SK-N-SH (cell line): ENCODE measurements around the gene MORC2.

ENCODE experiments used
- FOXJ3 ChIP-seq: sonication (generic); formaldehyde crosslinking; IDR thresholded peaks from 2 replicates; pipeline ENCODE4 v1.5.1; 2020; ENCODE audit warnings: mild to moderate bottlenecking, missing genetic modification reagents
- RAD21 ChIP-seq: IDR thresholded peaks from 2 replicates; pipeline ENCODE4 v1.6.1; 2012; ENCODE audit warnings: mild to moderate bottlenecking, low read length
- REST ChIP-seq: IDR thresholded peaks from 2 replicates; pipeline ENCODE4 v1.6.1; 2012; ENCODE audit warnings: mild to moderate bottlenecking, low read depth, low read length, moderate library complexity
- SMC3 ChIP-seq: IDR thresholded peaks from 2 replicates; pipeline ENCODE4 v1.6.1; 2012; ENCODE audit warnings: low read depth, low read length, improper control_type of control experiment
- TF ChIP-seq, protein P1 (sequence below): IDR thresholded peaks from 2 replicates; pipeline ENCODE4 v1.4.0; 2012; ENCODE audit warnings: low read depth

DNA sequence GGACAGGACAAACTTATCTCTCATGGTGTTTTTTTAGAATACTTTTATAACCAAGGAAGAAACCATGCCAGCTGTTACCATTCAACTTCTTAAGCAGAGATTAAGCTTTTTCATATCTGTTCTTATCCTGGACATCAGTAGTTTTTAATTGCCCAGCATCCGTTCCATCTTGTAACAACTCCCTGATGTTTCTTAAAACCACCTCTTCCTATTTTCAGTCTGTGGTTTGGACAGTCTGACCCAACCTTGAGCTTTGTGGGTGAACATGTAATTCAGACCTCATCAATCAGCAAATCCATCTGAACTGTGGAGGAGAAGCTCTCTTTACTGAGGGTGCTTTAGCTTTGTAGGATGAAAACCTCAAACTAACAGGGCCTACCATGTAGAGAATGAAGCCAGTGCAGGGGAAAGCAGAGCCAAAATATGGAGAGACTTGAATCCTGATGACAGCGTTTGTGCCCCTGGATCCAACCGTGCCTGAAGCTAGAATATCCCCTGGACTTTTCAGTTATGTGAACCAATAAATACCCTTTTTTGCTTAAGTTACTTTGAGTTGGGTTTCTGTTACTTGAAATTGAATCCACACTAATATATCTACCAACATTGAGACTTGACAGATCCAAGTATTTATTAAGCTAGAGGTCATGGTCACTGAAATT, 9.9 kb upstream of the MORC2 start:
- TF ChIP-seq FOXJ3 (CRISPR knock-in tag) (no peak), REST (no peak), RAD21 (no peak), SMC3 (no peak)
- TF ChIP-seq, protein P1, sequence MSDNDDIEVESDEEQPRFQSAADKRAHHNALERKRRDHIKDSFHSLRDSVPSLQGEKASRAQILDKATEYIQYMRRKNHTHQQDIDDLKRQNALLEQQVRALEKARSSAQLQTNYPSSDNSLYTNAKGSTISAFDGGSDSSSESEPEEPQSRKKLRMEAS = no peak
